IMR-90 (cell line): ENCODE measurements around the gene AKAP9. TPM values are rescaled to one million over a fixed set of nuclear protein-coding genes. Genes with fewer than 3 reads are reported as not detected.

Source experiments
- ATAC-seq: fragments of 200-7000 bp; cut with Tn5 transposase; 2 replicates; pipeline ENCODE4 v1.9.1; 2020; ENCODE audit warnings: low read depth, mild to moderate bottlenecking, moderate library complexity
- BruUV-seq: library from RNA; stranded (reverse); fragments of 400-500 nt; replicated peaks from 2 replicates; lab custom pipeline; 2021; lab: Mats Ljungman, UMichigan
- CTCF ChIA-PET: fragments of 300-600 bp; formaldehyde crosslinking; extraction: SDS; loops from one replicate; lab custom pipeline; 2021; ENCODE audit warnings: antibody characterized with exemption; lab: Yijun Ruan, JAX
- POLR2A ChIA-PET: fragments of 300-600 bp; sonication (Branson Sonifier 250); formaldehyde crosslinking; loops from one replicate; lab custom pipeline; 2022; ENCODE audit warnings: antibody characterized with exemption; ENCODE audit not compliant: unreplicated experiment; lab: Charles Lee
- DNase-seq: peaks from one replicate; pipeline ENCODE4 v3.0.0; 2013
- H2AFZ ChIP-seq: replicated peaks from 2 replicates; pipeline ENCODE3; 2013; ENCODE audit warnings: low read length, mild to moderate bottlenecking; ENCODE audit not compliant: poor library complexity
- H2AK5ac ChIP-seq: 2 replicates; pipeline ENCODE4 v1.6.1; 2013; ENCODE audit warnings: low read depth, low read length, inconsistent platforms
- H2AK9ac ChIP-seq: replicated peaks from 2 replicates; pipeline ENCODE3; 2013; ENCODE audit warnings: mild to moderate bottlenecking, low read depth, low read length, moderate library complexity; ENCODE audit not compliant: poor library complexity
- H2BK120ac ChIP-seq: 2 replicates; pipeline ENCODE4 v1.6.1; 2013; ENCODE audit warnings: low read depth, low read length, inconsistent platforms
- H2BK15ac ChIP-seq: 3 replicates; pipeline ENCODE4 v1.6.1; 2013; ENCODE audit warnings: low read depth, low read length, inconsistent platforms
- H2BK20ac ChIP-seq: 2 replicates; pipeline ENCODE4 v1.6.1; 2013; ENCODE audit warnings: low read depth, mild to moderate bottlenecking, inconsistent platforms, low read length, moderate library complexity
- H2BK5ac ChIP-seq: 2 replicates; pipeline ENCODE4 v1.6.1; 2013; ENCODE audit warnings: mild to moderate bottlenecking, low read depth, low read length, inconsistent platforms; ENCODE audit not compliant: poor library complexity, severe bottlenecking
- H3K14ac ChIP-seq: replicated peaks from 2 replicates; pipeline ENCODE4 v1.6.1; 2013; ENCODE audit warnings: low read depth, low read length, inconsistent platforms
- H3K18ac ChIP-seq: 2 replicates; pipeline ENCODE4 v1.6.1; 2013; ENCODE audit warnings: low read depth, low read length, control low read depth
- H3K23ac ChIP-seq: 2 replicates; pipeline ENCODE4 v1.6.1; 2013; ENCODE audit warnings: low read depth, low read length, inconsistent platforms
- H3K27ac ChIP-seq: 2 replicates; pipeline ENCODE4 v1.5.1; 2013; ENCODE audit warnings: mild to moderate bottlenecking, control low read depth, low read length; ENCODE audit not compliant: insufficient read depth
- H3K27me3 ChIP-seq: 2 replicates; pipeline ENCODE4 v1.6.1; 2013; ENCODE audit warnings: low read length; ENCODE audit not compliant: control insufficient read depth, insufficient read depth
- H3K36me3 ChIP-seq: 2 replicates; pipeline ENCODE4 v1.6.1; 2013; ENCODE audit warnings: low read length, mixed read lengths; ENCODE audit not compliant: control insufficient read depth, insufficient read depth
- H3K4ac ChIP-seq: 2 replicates; pipeline ENCODE4 v1.6.1; 2013; ENCODE audit warnings: low read depth, low read length, inconsistent platforms
- H3K4me1 ChIP-seq: 2 replicates; pipeline ENCODE4 v1.6.1; 2013; ENCODE audit warnings: low read length, mixed read lengths; ENCODE audit not compliant: control insufficient read depth, insufficient read depth
- H3K4me2 ChIP-seq: 2 replicates; pipeline ENCODE4 v1.6.1; 2013; ENCODE audit warnings: low read depth, mild to moderate bottlenecking, control low read depth, low read length, moderate library complexity
- H3K4me3 ChIP-seq: 2 replicates; pipeline ENCODE4 v1.5.1; 2013; ENCODE audit warnings: low read depth, mild to moderate bottlenecking, control low read depth, low read length, moderate library complexity; ENCODE audit not compliant: insufficient read depth
- H3K56ac ChIP-seq: 2 replicates; pipeline ENCODE4 v1.6.1; 2013; ENCODE audit warnings: low read length, inconsistent platforms; ENCODE audit not compliant: insufficient read depth; ENCODE audit errors: extremely low read depth
- H3K79me1 ChIP-seq, 2 experiments: 2 replicates each; pipeline ENCODE4 v1.6.1; 2013; ENCODE audit warnings: low read length in 2 of 2, inconsistent platforms in 1 of 2, low read depth in 1 of 2
- H3K9ac ChIP-seq: 2 replicates; pipeline ENCODE4 v1.6.1; 2013; ENCODE audit warnings: low read depth, low read length, control low read depth
- H3K9me1 ChIP-seq: 2 replicates; pipeline ENCODE4 v1.6.1; 2013; ENCODE audit warnings: low read length, inconsistent platforms; ENCODE audit not compliant: insufficient read depth
- H3K9me3 ChIP-seq: 2 replicates; pipeline ENCODE4 v1.6.1; 2013; ENCODE audit warnings: low read length; ENCODE audit not compliant: control insufficient read depth, insufficient read depth
- H4K20me1 ChIP-seq: 2 replicates; pipeline ENCODE4 v1.6.1; 2013; ENCODE audit warnings: low read length, inconsistent platforms; ENCODE audit not compliant: insufficient read depth
- H4K5ac ChIP-seq: 2 replicates; pipeline ENCODE4 v1.6.1; 2013; ENCODE audit warnings: mild to moderate bottlenecking, low read depth, low read length, control low read depth
- H4K8ac ChIP-seq, 2 experiments: 2 replicates each; pipeline ENCODE4 v1.6.1; 2013; ENCODE audit warnings: low read depth in 2 of 2, low read length in 2 of 2, control low read depth in 1 of 2, inconsistent platforms in 1 of 2
- H4K91ac ChIP-seq: 2 replicates; pipeline ENCODE4 v1.6.1; 2013; ENCODE audit warnings: low read depth, low read length, inconsistent platforms; ENCODE audit not compliant: insufficient read depth
- MAFK ChIP-seq: IDR thresholded peaks from 2 replicates; pipeline ENCODE4 v1.6.1; 2012; ENCODE audit warnings: low read depth, low read length, improper control_type of control experiment
- MAZ ChIP-seq: IDR thresholded peaks from 2 replicates; pipeline ENCODE4 v1.6.1; 2012; ENCODE audit warnings: low read depth, mild to moderate bottlenecking, low read length, improper control_type of control experiment, moderate library complexity, borderline replicate concordance
- MXI1 ChIP-seq: IDR thresholded peaks from 2 replicates; pipeline ENCODE4 v1.6.1; 2012; ENCODE audit warnings: low read depth, mild to moderate bottlenecking, low read length, moderate library complexity, borderline replicate concordance
- POLR2A ChIP-seq: IDR thresholded peaks from 2 replicates; pipeline ENCODE4 v1.6.1; 2012; ENCODE audit warnings: mild to moderate bottlenecking, low read depth, low read length
- RAD21 ChIP-seq: IDR thresholded peaks from 2 replicates; pipeline ENCODE4 v1.6.1; 2012; ENCODE audit warnings: low read length, improper control_type of control experiment
- WGBS, 2 experiments: methylation state at CpG; one replicate each; pipeline versions ENCODE4 v1.1.5 to v1.1.7; 2013; ENCODE audit warnings: missing lambda C conversion rate in 2 of 2; ENCODE audit not compliant: insufficient read length in 1 of 2; ENCODE audit errors: extremely low coverage in 2 of 2; 5-methylcytosine and 5-hydroxymethylcytosine counted together
- dilution Hi-C: fragments of 300-500 bp; cut with HindIII; formaldehyde crosslinking; loops from one replicate; pipeline ENCODE4 v1.14.3; 2018; ENCODE audit warnings: low sequenced_read_pairs; ENCODE audit not compliant: unreplicated experiment
- in situ Hi-C: fragments of 300-500 bp; cut with MboI; formaldehyde crosslinking; loops from 3 replicates; pipeline ENCODE4 v1.14.3; 2019; ENCODE audit warnings: low sequenced_read_pairs, inconsistent platforms, mixed read lengths
- intact Hi-C: fragments of 100-400 bp; cut with micrococcal nuclease; formaldehyde crosslinking; loops from 2 replicates; pipeline ENCODE4 v1.10.0; 2022
- polyA plus RNA-seq, 3 experiments: library from polyadenylated mRNA; depleted of rRNA; stranded (reverse); fragments of >200 nt; gene quantifications; 2 replicates each; pipeline ENCODE4 v1.2.3, GENCODE V29; 2012; ENCODE audit warnings: low replicate concordance in 1 of 3
- total RNA-seq: library from RNA; depleted of rRNA; stranded (reverse); fragments of >200 nt; gene quantifications from 2 replicates; pipeline ENCODE4 v1.2.3, GENCODE V29; 2012
- TF ChIP-seq, protein P1 (sequence below): conservative IDR thresholded peaks from 2 replicates; pipeline ENCODE4 v1.5.1; 2012; ENCODE audit warnings: mild to moderate bottlenecking, low read depth, low read length, improper control_type of control experiment

Gene AKAP9
- total and polyA plus RNA-seq, 2 of the 4 experiments (the other 2 are of a cell fraction) = 9.7 to 25.3 TPM

DNA sequence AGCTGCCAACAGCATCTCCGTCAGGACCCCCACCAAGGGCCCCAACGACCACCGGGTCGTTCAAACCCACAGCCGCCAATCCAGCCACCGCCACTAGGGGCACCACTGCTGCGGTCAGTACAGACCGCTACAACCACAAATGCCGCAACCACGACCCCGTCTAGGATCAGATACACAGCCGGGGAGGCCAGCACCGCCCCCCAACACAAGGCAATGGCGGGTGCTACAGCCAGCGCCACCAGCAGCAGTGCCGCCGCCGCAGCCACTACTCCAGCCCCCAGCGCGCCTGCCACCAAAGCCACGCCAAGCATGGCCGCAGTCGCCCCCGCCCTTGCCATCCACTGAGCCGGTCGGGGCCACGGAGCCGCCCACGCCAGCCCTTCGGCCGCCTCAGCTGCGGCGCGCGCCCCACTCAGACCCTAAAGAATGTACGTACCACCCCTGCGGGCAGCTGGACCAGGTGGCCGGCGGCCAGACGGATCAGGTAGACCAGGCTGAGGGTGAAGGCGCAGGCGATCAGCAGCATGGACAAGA, 193.1 kb downstream of the AKAP9 start:
- H3K56ac ChIP-seq = peak overlapping the region; percentile 32; the same call in 1 of the 2 replicates
- H2BK15ac ChIP-seq = no peak overlapping the region
- ChIA-PET CTCF (interaction anchor here (1.2 to 1.3 kb wide), 2 partner anchors 42 to 46 kb away, joined by 3 to 7 read pairs; partner anchors contain the start of gene LRRD1), POLR2A (no interaction called here)
- DNase-seq (peak; percentile 61), ATAC-seq (peak; percentile 59)
- peak overlapping the region; percentile 58 for H3K4ac ChIP-seq
- peak overlapping the region; percentile 92 for H2AFZ ChIP-seq
- in situ Hi-C loops (no loop called here), dilution Hi-C loops (no loop called here), intact Hi-C loops (loop anchor here (2.0 to 10.0 kb wide), 3 partner anchors 78 to 313 kb away; partner anchors contain the start of genes GATAD1 and MTERF1)
- H3K14ac ChIP-seq = peak overlapping the region; percentile 26; the same call in 1 of the 2 replicates
- H3K23ac ChIP-seq = no peak overlapping the region
- BruUV-seq = no TSS peak
- peak overlapping the region; percentile 61 for H2BK5ac ChIP-seq
- H2BK20ac ChIP-seq = no peak overlapping the region
- no peaks in the 10 kb centered on the region for H3K4me1 ChIP-seq
- H3K27ac ChIP-seq = peak overlapping the region; percentile 73
- peaks cover 6 to 35% of the 10 kb centered on the region in 2 experiments for H3K79me1 ChIP-seq
- H4K8ac ChIP-seq = peak overlapping the region; percentile 82 to 93; a peak in 2 of 4 replicates
- peak overlapping the region; percentile 98 for H3K4me2 ChIP-seq
- peaks cover 5% of the 10 kb centered on the region; the same call in 1 of the 2 replicates for H4K20me1 ChIP-seq
- no peaks in the 10 kb centered on the region for H3K27me3 ChIP-seq
- H2AK9ac ChIP-seq = peak overlapping the region; percentile 73
- TF ChIP-seq POLR2A (no peak), RAD21 (no peak), MXI1 (peak; percentile 25; the same call in 1 of the 2 replicates), MAFK (no peak), MAZ (peak; percentile 56; the same call in 1 of the 2 replicates)
- TF ChIP-seq, protein P1, sequence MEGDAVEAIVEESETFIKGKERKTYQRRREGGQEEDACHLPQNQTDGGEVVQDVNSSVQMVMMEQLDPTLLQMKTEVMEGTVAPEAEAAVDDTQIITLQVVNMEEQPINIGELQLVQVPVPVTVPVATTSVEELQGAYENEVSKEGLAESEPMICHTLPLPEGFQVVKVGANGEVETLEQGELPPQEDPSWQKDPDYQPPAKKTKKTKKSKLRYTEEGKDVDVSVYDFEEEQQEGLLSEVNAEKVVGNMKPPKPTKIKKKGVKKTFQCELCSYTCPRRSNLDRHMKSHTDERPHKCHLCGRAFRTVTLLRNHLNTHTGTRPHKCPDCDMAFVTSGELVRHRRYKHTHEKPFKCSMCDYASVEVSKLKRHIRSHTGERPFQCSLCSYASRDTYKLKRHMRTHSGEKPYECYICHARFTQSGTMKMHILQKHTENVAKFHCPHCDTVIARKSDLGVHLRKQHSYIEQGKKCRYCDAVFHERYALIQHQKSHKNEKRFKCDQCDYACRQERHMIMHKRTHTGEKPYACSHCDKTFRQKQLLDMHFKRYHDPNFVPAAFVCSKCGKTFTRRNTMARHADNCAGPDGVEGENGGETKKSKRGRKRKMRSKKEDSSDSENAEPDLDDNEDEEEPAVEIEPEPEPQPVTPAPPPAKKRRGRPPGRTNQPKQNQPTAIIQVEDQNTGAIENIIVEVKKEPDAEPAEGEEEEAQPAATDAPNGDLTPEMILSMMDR = peak; percentile 63
- H3K9ac ChIP-seq = peak overlapping the region; percentile 54
- peak overlapping the region; percentile 80 for H3K4me3 ChIP-seq
- H4K5ac ChIP-seq = peak overlapping the region; percentile 87
- H3K9me1 ChIP-seq = no peaks in the 10 kb centered on the region
- no peak overlapping the region for H3K18ac ChIP-seq
- 4% methylated on average over 22 of the region's 42 CpGs; no CpG with 5 or more reads in 1 of the 2 experiments for WGBS, 2 experiments
- no peaks in the 10 kb centered on the region for H3K36me3 ChIP-seq
- H4K91ac ChIP-seq = peak overlapping the region; percentile 62; the same call in 1 of the 2 replicates
- H3K9me3 ChIP-seq = no peaks in the 10 kb centered on the region
- H2AK5ac ChIP-seq = peak overlapping the region; percentile 72; the same call in 1 of the 2 replicates
- H2BK120ac ChIP-seq = no peak overlapping the region
